GM12874 (cell line): ENCODE data around the gene NDUFV3.

ENCODE experiments used
- CTCF ChIP-seq: IDR thresholded peaks from 2 replicates; pipeline ENCODE4 v1.5.1; 2011; ENCODE audit warnings: low read depth, mild to moderate bottlenecking, control low read depth, low read length, moderate library complexity; ENCODE audit not compliant: insufficient read depth

The NDUFV3 gene

GRCh38 chr21:42892931-42893755 lies at the start of gene NDUFV3:
TSS of gene NDUFV3 (plus strand) at chr21:42893309. CDS start at chr21:42893334, 25 bp downstream.
- TF ChIP-seq CTCF, result no peak

- no peak for TF ChIP-seq CTCF
Observed at GRCh38 chr21:42844411-42845113, 48.5 kb upstream of the NDUFV3 start.

- no peak for TF ChIP-seq CTCF
Observed at GRCh38 chr21:42845296-42845965, 47.7 kb upstream of the NDUFV3 start.

GRCh38 chr21:42846221-42846620 lies 46.9 kb upstream of the NDUFV3 start:
- TF ChIP-seq CTCF, result no peak

GRCh38 chr21:42847051-42847707 lies 45.9 kb upstream of the NDUFV3 start:
- no peak for TF ChIP-seq CTCF

GRCh38 chr21:42847726-42848125 lies 45.4 kb upstream of the NDUFV3 start:
- TF ChIP-seq CTCF, result no peak
